K562 (cell line): ENCODE data around the gene KIF18B. TPM values are rescaled to one million over a fixed set of nuclear protein-coding genes. Genes with fewer than 3 reads are reported as not detected.

Source experiments
- ATAC-seq: fragments of 200-7000 bp; cut with Tn5 transposase; 3 replicates; pipeline ENCODE4 v1.9.1; 2020; ENCODE audit warnings: moderate library complexity
- BruUV-seq: library from RNA; stranded (reverse); fragments of 400-500 nt; replicated peaks from 2 replicates; lab custom pipeline; 2021; lab: Mats Ljungman, UMichigan
- CTCF ChIA-PET: fragments of 300-600 bp; formaldehyde crosslinking; extraction: SDS; loops from one replicate; lab custom pipeline; 2021; ENCODE audit warnings: low intra/inter-chr PET ratio; lab: Yijun Ruan, JAX
- POLR2A ChIA-PET: fragments of 300-600, 350-650 bp; sonication (Branson Sonifier 250); formaldehyde crosslinking; extraction: SDS; loops from one replicate; lab custom pipeline; 2021; ENCODE audit warnings: antibody characterized with exemption, inconsistent platforms; lab: Yijun Ruan, JAX
- DNase-seq, 4 experiments: peaks; one replicate each; pipeline versions ENCODE4 v3.0.0 to v3.0.0-alpha.2; 2011 to 2018; ENCODE audit warnings: low spot score in 3 of 4, mixed read lengths in 3 of 4; ENCODE audit errors: extremely low read depth in 1 of 4
- FAIRE-seq: peaks from 2 replicates; lab custom pipeline; 2011; peaks lifted over from hg19 to GRCh38; lab: Jason Lieb, UNC
- H2AFZ ChIP-seq: 2 replicates; pipeline ENCODE4 v1.6.0; 2011; ENCODE audit warnings: low read depth, low read length, control low read depth, inconsistent platforms
- H3K27ac ChIP-seq: fragments of 200-600 bp; 3 replicates; pipeline ENCODE4 v1.8.0; 2011; ENCODE audit warnings: low read depth, mild to moderate bottlenecking, control low read depth, inconsistent platforms, low read length, moderate library complexity, mixed read lengths; ENCODE audit errors: extremely low read depth
- H3K27me3 ChIP-seq, 2 experiments: fragments of 300-600 bp in 1 of 2; 2 replicates in 1 of 2; 3 replicates in 1 of 2; pipeline versions ENCODE4 v1.6.0 to v1.8.0; 2011; ENCODE audit warnings: inconsistent platforms in 2 of 2, low read length in 2 of 2, mild to moderate bottlenecking in 1 of 2, mixed read lengths in 1 of 2, moderate library complexity in 1 of 2; ENCODE audit not compliant: control insufficient read depth in 2 of 2, insufficient read depth in 2 of 2
- H3K36me3 ChIP-seq: fragments of 300-600 bp; 3 replicates; pipeline ENCODE4 v1.8.0; 2011; ENCODE audit warnings: mild to moderate bottlenecking, low read length, inconsistent platforms; ENCODE audit not compliant: control insufficient read depth, insufficient read depth
- H3K4me1 ChIP-seq, 2 experiments: fragments of 200-600 bp in 1 of 2; replicated peaks in 1 of 2; 2 replicates in 1 of 2; 3 replicates in 1 of 2; pipeline versions ENCODE4 v1.5.1 to v1.8.0; 2011; ENCODE audit warnings: inconsistent platforms in 2 of 2, low read length in 2 of 2, mild to moderate bottlenecking in 1 of 2, mixed read lengths in 1 of 2, moderate library complexity in 1 of 2; ENCODE audit not compliant: control insufficient read depth in 2 of 2, insufficient read depth in 2 of 2
- H3K4me2 ChIP-seq: 2 replicates; pipeline ENCODE4 v1.6.1; 2011; ENCODE audit warnings: low read length, control low read depth, inconsistent platforms, mixed read lengths; ENCODE audit not compliant: insufficient read depth
- H3K4me3 ChIP-seq: fragments of 200-600 bp; sonication (generic), shearing (Covaris generic); 2 replicates; pipeline ENCODE4 v1.5.1; 2016; ENCODE audit warnings: control low read depth, inconsistent platforms
- H3K79me2 ChIP-seq: fragments of 200-600 bp; 3 replicates; pipeline ENCODE4 v1.8.0; 2011; ENCODE audit warnings: low read length, inconsistent platforms; ENCODE audit not compliant: control insufficient read depth, insufficient read depth
- H3K9ac ChIP-seq, 2 experiments: 2 replicates each; pipeline versions ENCODE4 v1.6.0 to v1.6.1; 2011; ENCODE audit warnings: low read depth in 2 of 2, low read length in 2 of 2, control low read depth in 1 of 2, inconsistent platforms in 1 of 2, mild to moderate bottlenecking in 1 of 2, mixed read lengths in 1 of 2; ENCODE audit not compliant: insufficient read depth in 1 of 2
- H3K9me1 ChIP-seq: one replicate; pipeline ENCODE4 v1.6.0; 2011; ENCODE audit warnings: inconsistent platforms, mild to moderate bottlenecking, low read length, moderate library complexity; ENCODE audit not compliant: control insufficient read depth, insufficient read depth
- H3K9me3 ChIP-seq: replicated peaks from 2 replicates; pipeline ENCODE4 v1.5.1; 2011; ENCODE audit warnings: low read depth, low read length, inconsistent platforms; ENCODE audit not compliant: control insufficient read depth, insufficient read depth
- H4K20me1 ChIP-seq: replicated peaks from 2 replicates; pipeline ENCODE4 v1.6.1; 2011; ENCODE audit warnings: low read length, inconsistent platforms, mixed read lengths; ENCODE audit not compliant: control insufficient read depth, insufficient read depth
- NFRKB ChIP-seq: fragments of 450-650 bp; IDR thresholded peaks from 2 replicates; pipeline ENCODE4 v1.6.1; 2016; ENCODE audit warnings: low read depth
- POLR2G ChIP-seq: fragments of 200-400 bp; formaldehyde crosslinking; IDR thresholded peaks from 2 replicates; pipeline ENCODE4 v1.6.1; 2017; ENCODE audit warnings: low read depth, mild to moderate bottlenecking, antibody characterized with exemption, low read length, moderate library complexity
- RBFOX2 ChIP-seq: fragments of 200-400 bp; formaldehyde crosslinking; IDR thresholded peaks from 2 replicates; pipeline ENCODE4 v1.6.1; 2017; ENCODE audit warnings: low read depth, mild to moderate bottlenecking, low read length, moderate library complexity
- SMARCE1 ChIP-seq: fragments of 450-650 bp; IDR thresholded peaks from 2 replicates; pipeline ENCODE4 v1.7.1; 2016; ENCODE audit warnings: mild to moderate bottlenecking
- SRSF7 ChIP-seq: fragments of 200-400 bp; formaldehyde crosslinking; optimal IDR thresholded peaks from 2 replicates; pipeline ENCODE3; 2017; ENCODE audit warnings: mild to moderate bottlenecking, low read depth, low read length
- SUPT5H ChIP-seq: fragments of 450-650 bp; IDR thresholded peaks from 2 replicates; pipeline ENCODE4 v1.6.1; 2016
- TAF15 ChIP-seq: fragments of 200-400 bp; formaldehyde crosslinking; IDR thresholded peaks from 2 replicates; pipeline ENCODE4 v1.6.1; 2017; ENCODE audit warnings: mild to moderate bottlenecking, low read depth, low read length, moderate library complexity
- TCF7 ChIP-seq: sonication (generic); IDR thresholded peaks from 2 replicates; pipeline ENCODE4 v1.6.1; 2016; ENCODE audit warnings: antibody characterized with exemption, borderline replicate concordance
- ZNF740 ChIP-seq, 3 experiments: fragments of 200-800 bp in 1 of 3; sonication (Bioruptor generic) in 1 of 3; sonication (generic) in 1 of 3; formaldehyde crosslinking in 1 of 3; IDR thresholded peaks; 2 replicates each; pipeline versions ENCODE4 v1.6.1 to v1.8.0; 2016 to 2022; ENCODE audit warnings: mild to moderate bottlenecking in 2 of 3, missing compliant biosample characterization in 2 of 3, missing genetic modification characterization in 2 of 3, missing genetic modification reagents in 1 of 3
- ZNF75A ChIP-seq: fragments of 450-650 bp; formaldehyde crosslinking; IDR thresholded peaks from 2 replicates; pipeline ENCODE4 v1.4.0; 2020; ENCODE audit warnings: mild to moderate bottlenecking
- WGBS: fragments of 100-300 bp; shearing (Covaris generic); methylation state at CpG from one replicate; pipeline ENCODE4 v1.1.6; 2016; ENCODE audit warnings: low coverage, mixed read lengths; ENCODE audit not compliant: insufficient coverage; ENCODE audit errors: missing lambda C conversion rate; 5-methylcytosine and 5-hydroxymethylcytosine counted together
- in situ Hi-C: fragments of 300-500 bp; cut with MboI; formaldehyde crosslinking; loops from 4 replicates; pipeline ENCODE4 v1.15.0; 2018; ENCODE audit warnings: inconsistent platforms, mixed read lengths
- intact Hi-C: fragments of 100-400 bp; cut with micrococcal nuclease; formaldehyde crosslinking; loops from 2 replicates; pipeline ENCODE4 v1.14.2; 2022
- polyA plus RNA-seq, 8 experiments: library from polyadenylated mRNA; depleted of rRNA in 4 of 8; stranded (reverse) in 5 of 8; unstranded in 3 of 8; fragments of >200 nt; fragmentation: Nextera tagmentation in 2 of 8; fragmentation: Illumina TruSeq in 1 of 8; extraction: Ambion mirVana in 2 of 8; extraction: Trizol in 1 of 8; gene quantifications; 2 replicates each; pipeline versions ENCODE4 v1.2.1 to v1.2.3, GENCODE V29; 2011 to 2014; ENCODE audit warnings: inconsistent platforms in 1 of 8, missing spikeins in 1 of 8
- total RNA-seq, 7 experiments: library from RNA; depleted of rRNA in 6 of 7; stranded (reverse); fragments of >200 nt in 6 of 7; fragmentation: Illumina TruSeq in 2 of 7; extraction: Trizol in 2 of 7; gene quantifications; 2 replicates each; pipeline versions ENCODE4 v1.2.1 to v1.2.3, GENCODE V29; 2011 to 2021; ENCODE audit warnings: low replicate concordance in 1 of 7
- TF ChIP-seq, protein P1 (sequence below): fragments of 450-650 bp; conservative IDR thresholded peaks from 2 replicates; pipeline ENCODE4 v1.6.1; 2016; ENCODE audit warnings: missing genetic modification characterization, low read depth, mild to moderate bottlenecking, control low read depth, missing compliant biosample characterization

The KIF18B gene
- total and polyA plus RNA-seq, 9 of the 15 experiments (the other 6 are each of a cell fraction or from before 2014, with no cell fraction given): 2.0 to 42.8 (median 13.2) TPM

GRCh38 chr17:44928136-44928535, 19.4 kb downstream of the KIF18B start:
- no peak overlapping the region for H2AFZ ChIP-seq
- no peak overlapping the region for H3K9ac ChIP-seq
- no peak for DNase-seq
- no peak for TF ChIP-seq SRSF7
- peak; percentile 18; the same call in 1 of the 2 replicates for TF ChIP-seq RBFOX2
- TF ChIP-seq SMARCE1: no peak
- TF ChIP-seq POLR2G: peak; percentile 44; the same call in 1 of the 2 replicates
- TF ChIP-seq, all 486 proteins: peak for 2
- in situ Hi-C loops (no loop called here), intact Hi-C loops (no loop called here)
- ChIA-PET CTCF (no interaction called here), POLR2A (no interaction called here)
- Histone ChIP-seq H3K9me1 (no peaks in the 10 kb centered on the region), H4K20me1 (peaks cover 9% of the 10 kb centered on the region), H3K4me1 (0 out of 5 replicates have a peak, but pooled peaks cover 0 to 3% of the 10 kb centered on the region in 2 experiments), H3K4me2 (no peak overlapping the region), H3K79me2 (no peaks in the 10 kb centered on the region), H3K9me3 (no peaks in the 10 kb centered on the region), H3K27ac (no peak overlapping the region), H3K4me3 (no peak overlapping the region), H3K36me3 (peaks cover 75% of the 10 kb centered on the region), H3K27me3 (no peaks in the 10 kb centered on the region)
- no peak for FAIRE-seq
- 96% methylated on average over 12 of the region's 15 CpGs for WGBS
- no TSS peak for BruUV-seq
- no peak for ATAC-seq

DNA sequence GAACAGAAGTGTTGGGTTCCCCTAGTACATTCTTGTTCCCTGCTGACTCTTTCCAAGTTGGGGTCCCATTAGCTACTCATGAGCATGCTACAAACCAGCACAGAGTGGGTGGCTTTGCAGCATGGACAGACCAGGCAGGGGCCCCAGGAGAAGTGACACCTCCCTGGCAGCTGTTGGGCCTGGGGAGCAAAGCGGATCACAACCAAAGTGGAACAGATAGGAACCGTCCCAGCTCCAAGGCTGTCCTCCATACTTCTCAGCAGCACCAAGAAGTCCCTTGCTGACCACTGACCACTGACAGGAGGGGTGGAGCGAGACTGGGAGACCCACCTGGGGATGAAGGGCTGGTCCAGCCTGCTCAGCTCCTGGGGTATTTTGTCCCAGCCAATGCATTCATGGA, 19.9 kb downstream of the KIF18B start:
- Histone ChIP-seq H3K79me2 (no peaks in the 10 kb centered on the region), H3K4me2 (no peak overlapping the region), H3K27ac (no peak overlapping the region), H3K36me3 (peaks cover 71% of the 10 kb centered on the region), H3K9me3 (no peaks in the 10 kb centered on the region), H2AFZ (no peak overlapping the region), H3K9ac (peak overlapping the region in 1 of 2 experiments; percentile 60; a peak in 2 of 4 replicates), H3K9me1 (no peaks in the 10 kb centered on the region), H3K4me3 (no peak overlapping the region), H4K20me1 (peaks cover 9% of the 10 kb centered on the region), H3K4me1 (0 out of 5 replicates have a peak, but pooled peaks cover 0 to 3% of the 10 kb centered on the region in 2 experiments), H3K27me3 (no peaks in the 10 kb centered on the region)
- in situ Hi-C loops: no loop called here
- BruUV-seq: no TSS peak
- CTCF ChIA-PET: no interaction called here
- DNase-seq: no peak
- intact Hi-C loops: no loop called here
- no peak for FAIRE-seq
- POLR2A ChIA-PET: interaction anchor here (0.9 to 1.0 kb wide), 2 partner anchors 11 to 13 kb away, joined by 3 read pairs; no protein-coding TSS in a partner anchor
- ATAC-seq: no peak
- WGBS: 90% methylated on average over 2 of the region's 3 CpGs
- TF ChIP-seq ZNF75A: no peak
- no peak for TF ChIP-seq TAF15
- no peak for TF ChIP-seq SUPT5H
- TF ChIP-seq TCF7: no peak
- TF ChIP-seq NFRKB: no peak
- TF ChIP-seq, protein P1, sequence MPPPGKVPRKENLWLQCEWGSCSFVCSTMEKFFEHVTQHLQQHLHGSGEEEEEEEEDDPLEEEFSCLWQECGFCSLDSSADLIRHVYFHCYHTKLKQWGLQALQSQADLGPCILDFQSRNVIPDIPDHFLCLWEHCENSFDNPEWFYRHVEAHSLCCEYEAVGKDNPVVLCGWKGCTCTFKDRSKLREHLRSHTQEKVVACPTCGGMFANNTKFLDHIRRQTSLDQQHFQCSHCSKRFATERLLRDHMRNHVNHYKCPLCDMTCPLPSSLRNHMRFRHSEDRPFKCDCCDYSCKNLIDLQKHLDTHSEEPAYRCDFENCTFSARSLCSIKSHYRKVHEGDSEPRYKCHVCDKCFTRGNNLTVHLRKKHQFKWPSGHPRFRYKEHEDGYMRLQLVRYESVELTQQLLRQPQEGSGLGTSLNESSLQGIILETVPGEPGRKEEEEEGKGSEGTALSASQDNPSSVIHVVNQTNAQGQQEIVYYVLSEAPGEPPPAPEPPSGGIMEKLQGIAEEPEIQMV: no peak
- no peak for TF ChIP-seq ZNF740 (CRISPR knock-in tag; IDR thresholded peaks at IDR 0.05)
- TF ChIP-seq ZNF740 (tag; IDR thresholded peaks at IDR 0.05): no peak
